Left ventricle myocardium superior (tissue), 1 donor: ENCODE data around the gene NPAS3. TPM values are rescaled to one million over a fixed set of nuclear protein-coding genes. Genes with fewer than 3 reads are reported as not detected.
A peak's percentile ranks its signal among the peaks of the same experiment; 100 is the strongest.

Experiments
- ATAC-seq: fragments of 200-7000 bp; cut with Tn5 transposase; one replicate; pipeline ENCODE4 v1.9.1; 2020; ENCODE audit warnings: mild to moderate bottlenecking, moderate library complexity
- DNase-seq: peaks from one replicate; pipeline ENCODE4 v3.0.0-alpha.2; 2020
- intact Hi-C: fragments of 100-400 bp; cut with micrococcal nuclease; formaldehyde crosslinking; loops from one replicate; pipeline ENCODE4 v1.11.0; 2022
- total RNA-seq: library from RNA; stranded (reverse); fragmentation: NEBNext Ultra II Directional; extraction: Animal tissue kit (Norgen Biotek cat#: 25700); gene quantifications from one replicate; pipeline ENCODE4 v1.2.1, GENCODE V29; 2021
- donor health status: DM: no; HTN: yes; CAD: no; lungs with severe emphysema.

The NPAS3 gene
- total RNA-seq, 1 donor from 2014 or later = 1.1 TPM

DNA sequence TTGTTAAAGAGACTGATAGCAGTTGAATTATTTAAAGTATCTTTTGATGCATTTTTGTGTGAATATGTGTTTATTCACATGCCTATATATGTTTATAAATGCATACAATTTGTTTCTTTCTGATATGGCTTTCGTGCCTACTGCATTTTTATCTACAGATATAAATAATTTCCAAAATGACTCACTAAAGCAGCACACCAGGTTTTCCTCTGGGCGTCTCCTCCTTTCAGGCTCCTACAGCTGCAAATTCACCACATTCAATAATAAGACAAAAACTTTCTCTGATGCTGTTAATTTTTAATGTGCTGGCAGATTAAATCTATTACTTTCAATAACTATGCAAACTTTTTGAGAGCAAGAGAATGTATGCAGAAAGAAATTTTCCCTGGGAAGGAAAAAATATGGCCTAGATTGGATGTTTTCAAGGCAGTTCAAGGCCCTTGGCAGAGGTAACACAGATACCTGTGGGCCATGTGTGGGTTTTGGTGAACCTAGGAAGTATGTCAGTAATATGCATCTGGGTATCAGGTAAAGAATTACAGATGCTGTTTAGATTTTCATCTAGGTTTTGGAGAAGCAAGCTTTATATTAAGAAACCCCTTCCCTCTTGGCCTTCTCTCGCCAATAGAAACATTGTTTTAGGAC is 630.4 kb downstream of the NPAS3 start:
- intact Hi-C loops = no loop called here
- ATAC-seq = no peak
- no peak for DNase-seq

GRCh38 chr14:33569821-33570687 is 631.4 kb downstream of the NPAS3 start:
- ATAC-seq (no peak), DNase-seq (no peak)
- intact Hi-C loops = no loop called here

GRCh38 chr14:33570694-33571310 is 632.1 kb downstream of the NPAS3 start:
- intact Hi-C loops = no loop called here
- DNase-seq (no peak), ATAC-seq (no peak)

DNA sequence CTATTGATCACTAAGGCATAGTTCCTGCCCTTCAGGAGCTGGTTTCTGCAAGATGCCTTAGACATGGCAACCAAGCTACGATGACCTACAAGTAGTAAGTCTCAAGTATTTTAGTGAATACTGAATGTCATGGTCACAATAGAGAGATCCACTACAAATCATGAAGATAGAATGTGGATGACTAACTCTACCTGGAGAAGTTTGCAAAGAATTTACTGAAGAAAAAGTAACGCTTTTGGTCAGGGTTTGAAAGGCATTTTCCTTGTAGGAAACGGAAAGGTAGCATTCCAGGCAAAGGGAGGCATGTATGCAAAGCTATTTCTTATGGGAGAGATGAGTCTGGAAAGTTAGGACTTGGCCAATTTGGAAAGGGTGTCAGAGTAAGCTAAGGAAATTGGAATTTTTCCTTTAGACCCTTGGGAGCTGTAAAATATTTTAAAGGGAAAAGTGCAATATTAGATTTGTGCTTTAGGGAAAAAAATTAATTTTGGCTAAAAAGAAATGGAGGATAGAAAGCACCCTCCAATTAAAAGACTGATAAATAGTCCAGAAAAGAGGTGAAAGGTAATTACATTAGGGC is 634.7 kb downstream of the NPAS3 start:
- intact Hi-C loops = no loop called here
- ATAC-seq (no peak), DNase-seq (no peak)

- ATAC-seq = no peak
- DNase-seq = no peak
- intact Hi-C loops = no loop called here
Observed at GRCh38 chr14:33576014-33576413, 637.3 kb downstream of the NPAS3 start.

DNA sequence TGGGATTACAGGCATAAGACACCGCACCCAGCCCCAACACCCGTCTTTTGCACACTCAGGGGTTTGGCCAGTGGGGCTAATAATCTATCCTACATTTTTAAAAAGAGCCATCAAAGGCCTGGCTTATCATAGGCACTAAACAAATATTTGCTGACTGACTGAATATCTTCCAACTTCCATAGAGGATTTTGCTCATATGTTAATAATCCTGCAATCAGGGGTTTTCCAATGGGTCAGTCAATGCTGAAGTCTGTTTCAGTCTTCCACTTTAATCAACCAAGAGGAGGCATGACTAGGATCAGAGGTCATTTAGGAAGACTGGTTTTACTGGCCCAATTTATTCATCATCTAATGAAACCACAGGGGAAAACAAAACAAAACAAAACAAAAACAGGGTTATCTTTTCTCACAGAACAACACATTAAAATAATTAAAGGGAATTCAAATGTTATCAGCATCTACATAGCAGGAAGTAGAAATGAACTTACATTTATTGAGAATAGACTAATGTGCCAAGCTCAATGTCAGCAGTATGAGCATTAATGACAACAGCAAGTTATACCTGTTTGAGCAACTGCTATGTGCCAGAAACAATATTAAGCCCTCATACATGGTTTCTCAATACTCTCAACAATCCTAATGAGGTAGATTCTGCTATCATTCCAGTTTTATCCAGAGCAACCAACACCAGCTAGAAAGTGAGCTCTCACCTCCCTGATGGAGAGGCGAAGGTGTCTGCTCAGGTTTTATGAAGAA is 640.0 kb downstream of the NPAS3 start:
- intact Hi-C loops = no loop called here
- DNase-seq (no peak), ATAC-seq (no peak)

- no peak for DNase-seq
- no peak for ATAC-seq
- intact Hi-C loops = no loop called here
Observed at GRCh38 chr14:33580231-33580749, 641.6 kb downstream of the NPAS3 start.

DNA sequence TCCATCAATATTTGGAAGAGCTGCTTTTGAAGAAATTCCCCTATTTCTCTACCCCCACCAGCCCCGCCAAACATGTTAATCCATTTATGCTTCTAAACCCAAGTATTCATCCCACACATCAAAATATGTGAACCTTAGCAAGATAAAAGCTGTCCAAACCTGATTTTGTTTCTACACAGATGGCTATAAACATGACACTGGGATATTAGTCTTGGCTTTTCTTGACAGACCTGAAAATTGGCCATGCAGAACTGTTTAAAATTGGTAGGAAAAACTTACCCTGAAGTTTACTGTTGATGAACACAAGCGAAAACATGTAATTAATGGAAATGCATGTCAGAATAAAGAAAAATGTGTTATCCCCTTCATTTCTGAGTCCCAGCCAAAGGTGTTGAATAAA is 642.2 kb downstream of the NPAS3 start:
- intact Hi-C loops = no loop called here
- DNase-seq (no peak), ATAC-seq (no peak)

DNA sequence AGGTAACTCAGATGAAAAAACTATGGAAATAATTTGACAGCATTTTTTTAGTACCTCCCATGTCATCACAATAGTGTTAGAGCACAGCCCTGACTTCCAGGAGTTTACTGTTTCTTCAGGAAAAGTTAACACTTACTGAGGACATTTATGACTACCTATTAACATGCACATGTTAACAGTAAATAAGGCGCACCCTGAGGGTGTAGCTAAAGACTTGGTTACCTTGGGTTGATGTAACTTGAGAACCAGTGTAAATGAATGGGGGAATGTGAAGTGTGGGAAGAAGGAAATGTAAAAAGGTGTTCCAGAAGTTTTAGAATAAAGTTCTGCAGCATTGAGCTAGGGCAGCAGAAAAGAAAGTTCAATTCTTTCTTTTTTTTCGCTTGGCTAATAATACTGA is 646.0 kb downstream of the NPAS3 start:
- ATAC-seq (no peak), DNase-seq (no peak)
- intact Hi-C loops = no loop called here

DNA sequence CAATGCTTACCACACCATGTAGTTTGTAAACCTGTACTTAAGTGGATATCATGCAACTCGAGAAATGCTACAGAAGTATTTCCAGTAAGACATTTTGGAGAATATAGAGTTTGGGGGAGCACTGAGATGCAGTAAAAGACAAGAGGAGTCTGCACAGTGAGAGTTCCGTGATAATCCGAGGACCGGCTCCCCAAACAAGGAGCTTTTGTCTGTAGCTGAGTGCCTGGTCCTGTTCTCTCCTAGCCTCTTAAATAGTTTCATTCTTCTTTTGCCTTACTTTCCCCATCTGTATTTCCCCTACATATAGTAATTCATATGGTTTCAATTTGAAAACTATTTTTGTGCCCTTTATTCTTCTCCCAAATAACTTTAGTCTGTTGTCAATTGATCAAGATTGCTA is 648.1 kb downstream of the NPAS3 start:
- no peak for ATAC-seq
- no peak for DNase-seq
- intact Hi-C loops = no loop called here

DNA sequence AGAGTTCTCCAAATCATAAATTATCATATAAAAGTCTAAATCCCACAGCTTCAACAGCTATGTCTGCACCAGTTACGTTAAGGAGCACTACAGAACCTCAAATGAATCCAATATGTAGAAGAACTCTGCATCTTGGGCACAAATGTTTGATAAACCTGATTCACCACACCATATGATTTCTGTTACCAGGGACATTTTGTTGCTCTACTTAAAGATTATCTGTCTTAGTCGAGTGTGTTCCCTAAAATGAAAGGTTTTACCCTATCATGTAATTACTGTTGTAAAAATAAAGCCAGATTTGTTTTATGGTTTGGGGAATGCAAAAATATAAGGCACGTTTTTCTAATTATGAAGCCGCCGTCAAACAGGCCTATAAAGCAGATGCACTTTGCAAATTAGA is 649.1 kb downstream of the NPAS3 start:
- no peak for ATAC-seq
- intact Hi-C loops = no loop called here
- no peak for DNase-seq

GRCh38 chr14:33588771-33589170 is 650.1 kb downstream of the NPAS3 start:
- DNase-seq = no peak
- intact Hi-C loops = no loop called here
- ATAC-seq = no peak

GRCh38 chr14:33589334-33589733 is 650.7 kb downstream of the NPAS3 start:
- intact Hi-C loops = no loop called here
- DNase-seq = no peak
- ATAC-seq = no peak

GRCh38 chr14:33590891-33591630 is 652.4 kb downstream of the NPAS3 start:
- ATAC-seq (no peak), DNase-seq (no peak)
- intact Hi-C loops = no loop called here

GRCh38 chr14:33592297-33592696 is 653.6 kb downstream of the NPAS3 start:
- DNase-seq = no peak
- no peak for ATAC-seq
- intact Hi-C loops = no loop called here

DNA sequence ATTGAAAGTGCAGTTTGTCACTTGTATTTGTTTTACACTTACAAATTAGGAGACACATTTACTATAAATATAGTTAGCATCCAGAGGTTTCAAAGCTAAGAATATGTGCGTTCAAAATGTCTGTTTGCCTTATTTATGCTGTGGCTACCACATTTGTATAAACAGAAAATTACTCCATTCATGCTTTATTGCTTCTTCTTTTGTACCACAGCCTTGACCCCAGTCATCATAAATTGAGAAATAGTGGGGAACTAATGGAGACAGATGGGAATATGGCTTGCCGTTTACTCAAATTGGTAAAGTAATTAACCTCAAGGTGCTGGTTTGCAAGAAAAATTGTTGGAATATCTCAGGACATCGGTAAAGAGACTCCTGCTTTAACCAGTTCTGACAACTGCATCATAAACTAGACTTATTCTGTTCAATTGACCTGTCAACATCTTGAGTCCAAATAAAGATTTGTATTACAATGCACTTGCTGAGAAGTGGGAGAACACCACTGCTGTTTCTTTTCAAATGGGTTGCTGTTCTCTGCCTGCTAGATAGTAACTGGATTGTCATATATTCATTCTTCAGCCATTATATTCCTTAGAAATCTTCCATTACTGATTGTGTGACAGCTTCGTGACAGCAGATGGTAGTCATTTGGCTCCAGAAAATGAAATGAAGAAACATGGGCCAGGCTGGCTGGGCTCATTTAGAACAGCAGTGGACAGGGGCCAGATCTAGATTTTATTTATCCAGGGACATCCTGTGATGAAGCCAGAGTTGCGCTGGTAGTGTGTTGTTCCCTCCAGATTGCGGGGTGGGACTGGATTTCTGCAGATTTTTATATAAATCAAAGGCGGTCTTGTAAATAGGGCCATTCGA is 657.8 kb downstream of the NPAS3 start:
- ATAC-seq (peak; percentile 43), DNase-seq (no peak)
- intact Hi-C loops = no loop called here

GRCh38 chr14:33598582-33598981 is 659.9 kb downstream of the NPAS3 start:
- intact Hi-C loops = no loop called here
- no peak for DNase-seq
- ATAC-seq = no peak

GRCh38 chr14:33602396-33602795 is 663.7 kb downstream of the NPAS3 start:
- ATAC-seq = no peak
- no peak for DNase-seq
- intact Hi-C loops = no loop called here
